Astrocyte (in vitro differentiated cells and primary cell): ENCODE data around the gene SWT1.

ENCODE experiments used
- CTCF ChIP-seq: IDR thresholded peaks from 2 replicates; pipeline ENCODE4 v1.5.1; 2011; ENCODE audit warnings: low read depth, mild to moderate bottlenecking, inconsistent platforms, low read length, moderate library complexity; ENCODE audit not compliant: insufficient read depth
- EZH2 ChIP-seq: IDR thresholded peaks from 2 replicates; pipeline ENCODE4 v1.6.1; 2012; ENCODE audit warnings: mild to moderate bottlenecking, low read length, inconsistent platforms; ENCODE audit not compliant: insufficient read depth

- no peak for TF ChIP-seq EZH2
- no peak for TF ChIP-seq CTCF
Observed at GRCh38 chr1:185260611-185261010, 103.6 kb downstream of the SWT1 start.
